Stomach (tissue), 4 donors: ENCODE results near the gene RASSF10.

Experiments
- POLR2AphosphoS5 ChIP-seq, 3 donors: sonication (generic); formaldehyde crosslinking; IDR thresholded peaks; one replicate each; pipeline ENCODE4 v1.6.1; 2016; ENCODE audit warnings: antibody characterized with exemption in 3 of 3
- TF ChIP-seq, protein P1 (sequence below), 7 experiments: fragments of 450-650 bp in 4 of 7; fragments of 200-600 bp in 3 of 7; sonication (generic) in 3 of 7; IDR thresholded peaks; one replicate each; pipeline ENCODE4 v1.5.1; 2016 to 2019; ENCODE audit warnings: antibody characterized with exemption in 7 of 7, control low read depth in 2 of 7, mild to moderate bottlenecking in 1 of 7

DNA sequence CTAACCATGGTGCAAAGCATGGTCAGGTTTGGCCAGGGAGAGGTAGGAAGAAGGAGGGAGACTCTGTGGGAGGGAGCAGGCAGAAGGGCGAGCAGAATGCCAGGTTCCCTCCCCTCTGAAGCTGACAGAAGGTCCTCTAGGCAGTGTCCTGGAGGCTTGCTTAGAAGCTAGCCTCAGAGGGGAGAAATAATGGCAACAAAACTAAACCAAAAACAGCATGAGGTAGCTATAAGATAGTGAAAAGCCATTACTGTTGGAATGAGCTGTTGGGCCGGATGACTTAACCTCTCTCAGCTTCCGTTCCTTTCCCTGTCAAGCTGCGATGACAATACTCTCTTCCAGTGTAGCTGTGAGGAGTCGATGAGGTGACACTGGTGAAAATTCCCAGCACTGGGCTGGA is 36.6 kb downstream of the RASSF10 start:
- TF ChIP-seq, protein P1, sequence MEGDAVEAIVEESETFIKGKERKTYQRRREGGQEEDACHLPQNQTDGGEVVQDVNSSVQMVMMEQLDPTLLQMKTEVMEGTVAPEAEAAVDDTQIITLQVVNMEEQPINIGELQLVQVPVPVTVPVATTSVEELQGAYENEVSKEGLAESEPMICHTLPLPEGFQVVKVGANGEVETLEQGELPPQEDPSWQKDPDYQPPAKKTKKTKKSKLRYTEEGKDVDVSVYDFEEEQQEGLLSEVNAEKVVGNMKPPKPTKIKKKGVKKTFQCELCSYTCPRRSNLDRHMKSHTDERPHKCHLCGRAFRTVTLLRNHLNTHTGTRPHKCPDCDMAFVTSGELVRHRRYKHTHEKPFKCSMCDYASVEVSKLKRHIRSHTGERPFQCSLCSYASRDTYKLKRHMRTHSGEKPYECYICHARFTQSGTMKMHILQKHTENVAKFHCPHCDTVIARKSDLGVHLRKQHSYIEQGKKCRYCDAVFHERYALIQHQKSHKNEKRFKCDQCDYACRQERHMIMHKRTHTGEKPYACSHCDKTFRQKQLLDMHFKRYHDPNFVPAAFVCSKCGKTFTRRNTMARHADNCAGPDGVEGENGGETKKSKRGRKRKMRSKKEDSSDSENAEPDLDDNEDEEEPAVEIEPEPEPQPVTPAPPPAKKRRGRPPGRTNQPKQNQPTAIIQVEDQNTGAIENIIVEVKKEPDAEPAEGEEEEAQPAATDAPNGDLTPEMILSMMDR (IDR thresholded peaks at IDR 0.05): no peak
- no peak for TF ChIP-seq POLR2AphosphoS5 (IDR thresholded peaks at IDR 0.05)
